Tibial nerve (tissue), 4 donors: ENCODE measurements around the gene ARHGAP15.

Source experiments
- EP300 ChIP-seq, 2 donors: sonication (generic); formaldehyde crosslinking; IDR thresholded peaks; one replicate each; pipeline ENCODE4 v1.6.1; 2017; ENCODE audit warnings: antibody characterized with exemption in 2 of 2, mild to moderate bottlenecking in 1 of 2
- TF ChIP-seq, protein P1 (sequence below), 5 experiments: fragments of 200-600 bp in 3 of 5; fragments of 450-650 bp in 2 of 5; sonication (generic) in 3 of 5; IDR thresholded peaks; one replicate each; pipeline ENCODE4 v1.5.1; 2016 to 2019; ENCODE audit warnings: antibody characterized with exemption in 5 of 5, mild to moderate bottlenecking in 3 of 5, moderate library complexity in 2 of 5

GRCh38 chr2:143248631-143249030, 119.4 kb downstream of the ARHGAP15 start:
- TF ChIP-seq, protein P1, sequence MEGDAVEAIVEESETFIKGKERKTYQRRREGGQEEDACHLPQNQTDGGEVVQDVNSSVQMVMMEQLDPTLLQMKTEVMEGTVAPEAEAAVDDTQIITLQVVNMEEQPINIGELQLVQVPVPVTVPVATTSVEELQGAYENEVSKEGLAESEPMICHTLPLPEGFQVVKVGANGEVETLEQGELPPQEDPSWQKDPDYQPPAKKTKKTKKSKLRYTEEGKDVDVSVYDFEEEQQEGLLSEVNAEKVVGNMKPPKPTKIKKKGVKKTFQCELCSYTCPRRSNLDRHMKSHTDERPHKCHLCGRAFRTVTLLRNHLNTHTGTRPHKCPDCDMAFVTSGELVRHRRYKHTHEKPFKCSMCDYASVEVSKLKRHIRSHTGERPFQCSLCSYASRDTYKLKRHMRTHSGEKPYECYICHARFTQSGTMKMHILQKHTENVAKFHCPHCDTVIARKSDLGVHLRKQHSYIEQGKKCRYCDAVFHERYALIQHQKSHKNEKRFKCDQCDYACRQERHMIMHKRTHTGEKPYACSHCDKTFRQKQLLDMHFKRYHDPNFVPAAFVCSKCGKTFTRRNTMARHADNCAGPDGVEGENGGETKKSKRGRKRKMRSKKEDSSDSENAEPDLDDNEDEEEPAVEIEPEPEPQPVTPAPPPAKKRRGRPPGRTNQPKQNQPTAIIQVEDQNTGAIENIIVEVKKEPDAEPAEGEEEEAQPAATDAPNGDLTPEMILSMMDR (IDR thresholded peaks at IDR 0.05), result no peak
- TF ChIP-seq EP300 (IDR thresholded peaks at IDR 0.05), result no peak
